ENCODE measurements around the gene LPAR1. TPM values are rescaled to one million over a fixed set of nuclear protein-coding genes. Genes with fewer than 3 reads are reported as not detected.

Gene LPAR1
- total and polyA plus RNA-seq, 9 of the 15 experiments (the other 6 are each of a cell fraction or from before 2014, with no cell fraction given), result 0.13 TPM; not detected in 8

DNA sequence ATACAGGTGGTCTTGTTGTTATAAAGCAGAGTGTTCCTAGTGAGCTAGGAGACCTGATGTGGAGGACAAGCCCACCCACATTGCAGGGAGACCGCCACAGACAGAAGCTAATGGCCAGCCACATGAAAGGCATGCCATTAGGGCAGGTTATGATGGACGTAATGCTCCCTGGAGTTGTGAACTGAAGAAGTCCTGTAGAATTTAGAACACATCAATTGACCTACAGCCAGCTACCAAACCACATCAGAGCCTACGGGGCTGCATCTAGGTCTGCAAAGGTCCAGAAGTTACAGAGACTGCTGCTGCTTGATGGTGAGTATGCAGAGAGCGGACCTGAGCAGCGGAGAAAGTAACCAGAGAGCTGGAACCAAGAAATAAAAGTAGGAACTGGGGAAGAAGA is 116.6 kb downstream of the LPAR1 start:
- ChIA-PET POLR2A (no interaction called here), CTCF (ENCODE audit: low intra/inter-chr PET ratio) (no interaction called here)
- Histone ChIP-seq H3K27ac (ENCODE audit: extremely low read depth, low read depth, low read length) (no peak overlapping the region), H4K20me1 (replicated peaks; ENCODE audit: control insufficient read depth, insufficient read depth, low read length) (no peaks in the 10 kb centered on the region), H3K9ac (ENCODE audit: insufficient read depth in 1 of 2, low read depth in 2 of 2, low read length in 2 of 2) (no peak overlapping the region), H3K27me3 (ENCODE audit: control insufficient read depth in 2 of 2, insufficient read depth in 2 of 2, low read length in 2 of 2) (no peaks in the 10 kb centered on the region), H3K4me2 (ENCODE audit: insufficient read depth, low read length) (no peak overlapping the region), H3K4me3 (no peak overlapping the region), H3K9me1 (ENCODE audit: control insufficient read depth, insufficient read depth, low read length) (no peaks in the 10 kb centered on the region), H3K36me3 (ENCODE audit: control insufficient read depth, insufficient read depth, low read length) (no peaks in the 10 kb centered on the region), H2AFZ (ENCODE audit: low read depth, low read length) (no peak overlapping the region), H3K9me3 (replicated peaks; ENCODE audit: control insufficient read depth, insufficient read depth, low read depth, low read length) (no peaks in the 10 kb centered on the region; the same call in 1 of the 2 replicates), H3K4me1 (replicated peaks in 1 of 2; ENCODE audit: control insufficient read depth in 2 of 2, insufficient read depth in 2 of 2, low read length in 2 of 2) (no peaks in the 10 kb centered on the region), H3K79me2 (ENCODE audit: control insufficient read depth, insufficient read depth, low read length) (no peaks in the 10 kb centered on the region)
- TF ChIP-seq SIN3B (IDR thresholded peaks at IDR 0.05; ENCODE audit: low read depth) (no peak), ZNF395 (CRISPR knock-in tag; IDR thresholded peaks at IDR 0.05) (no peak), PHF8 (IDR thresholded peaks at IDR 0.05; ENCODE audit: borderline replicate concordance, low read length) (no peak), NR4A1 (CRISPR knock-in tag; IDR thresholded peaks at IDR 0.05) (no peak), NR4A1 (tag; IDR thresholded peaks at IDR 0.05) (no peak), LCOR (CRISPR knock-in tag; IDR thresholded peaks at IDR 0.05) (no peak), SRSF1 (IDR thresholded peaks at IDR 0.05; ENCODE audit: low read depth, low read length) (no peak), MCM2 (IDR thresholded peaks at IDR 0.05; ENCODE audit: low read depth) (no peak), ZNF146 (CRISPR knock-in tag; IDR thresholded peaks at IDR 0.05; ENCODE audit: unreplicated experiment) (no peak), E2F6 (IDR thresholded peaks at IDR 0.05; ENCODE audit: borderline replicate concordance in 1 of 2, extremely low read depth in 1 of 2, insufficient read depth in 1 of 2, insufficient read length in 1 of 2, low read depth in 1 of 2, low read length in 1 of 2, poor library complexity in 1 of 2, severe bottlenecking in 1 of 2) (no peak), E2F4 (CRISPR knock-in tag; IDR thresholded peaks at IDR 0.05; ENCODE audit: low read depth) (no peak), ZBTB1 (CRISPR knock-in tag; IDR thresholded peaks at IDR 0.05; ENCODE audit: borderline replicate concordance, low read depth) (no peak)
- TF ChIP-seq, protein P1, sequence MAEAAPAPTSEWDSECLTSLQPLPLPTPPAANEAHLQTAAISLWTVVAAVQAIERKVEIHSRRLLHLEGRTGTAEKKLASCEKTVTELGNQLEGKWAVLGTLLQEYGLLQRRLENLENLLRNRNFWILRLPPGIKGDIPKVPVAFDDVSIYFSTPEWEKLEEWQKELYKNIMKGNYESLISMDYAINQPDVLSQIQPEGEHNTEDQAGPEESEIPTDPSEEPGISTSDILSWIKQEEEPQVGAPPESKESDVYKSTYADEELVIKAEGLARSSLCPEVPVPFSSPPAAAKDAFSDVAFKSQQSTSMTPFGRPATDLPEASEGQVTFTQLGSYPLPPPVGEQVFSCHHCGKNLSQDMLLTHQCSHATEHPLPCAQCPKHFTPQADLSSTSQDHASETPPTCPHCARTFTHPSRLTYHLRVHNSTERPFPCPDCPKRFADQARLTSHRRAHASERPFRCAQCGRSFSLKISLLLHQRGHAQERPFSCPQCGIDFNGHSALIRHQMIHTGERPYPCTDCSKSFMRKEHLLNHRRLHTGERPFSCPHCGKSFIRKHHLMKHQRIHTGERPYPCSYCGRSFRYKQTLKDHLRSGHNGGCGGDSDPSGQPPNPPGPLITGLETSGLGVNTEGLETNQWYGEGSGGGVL (CRISPR knock-in tag; IDR thresholded peaks at IDR 0.05), result no peak
- TF ChIP-seq, protein P2, sequence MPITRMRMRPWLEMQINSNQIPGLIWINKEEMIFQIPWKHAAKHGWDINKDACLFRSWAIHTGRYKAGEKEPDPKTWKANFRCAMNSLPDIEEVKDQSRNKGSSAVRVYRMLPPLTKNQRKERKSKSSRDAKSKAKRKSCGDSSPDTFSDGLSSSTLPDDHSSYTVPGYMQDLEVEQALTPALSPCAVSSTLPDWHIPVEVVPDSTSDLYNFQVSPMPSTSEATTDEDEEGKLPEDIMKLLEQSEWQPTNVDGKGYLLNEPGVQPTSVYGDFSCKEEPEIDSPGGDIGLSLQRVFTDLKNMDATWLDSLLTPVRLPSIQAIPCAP (CRISPR knock-in tag; IDR thresholded peaks at IDR 0.05; ENCODE audit: borderline replicate concordance), result no peak
- no peak for DNase-seq (ENCODE audit: extremely low read depth in 1 of 4, low spot score in 3 of 4)
- intact Hi-C loops (cut with micrococcal nuclease), result no loop called here
- ATAC-seq, result no peak
- BruUV-seq (replicated peaks), result no TSS peak
- in situ Hi-C loops (cut with MboI), result no loop called here
- FAIRE-seq, result no peak
- WGBS (ENCODE audit: insufficient coverage, low coverage, missing lambda C conversion rate), result 1% methylated on average over 5 of the region's 5 CpGs

Measured in K562 (cell line).